Right lobe of liver (tissue), 4 donors: ENCODE data around the gene AOX1.

Source experiments
- POLR2A ChIP-seq: fragments of 450-650 bp; IDR thresholded peaks from one replicate; pipeline ENCODE4 v1.6.1; 2017; ENCODE audit warnings: antibody characterized with exemption, mild to moderate bottlenecking
- TF ChIP-seq, protein P1 (sequence below), 4 donors: fragments of 200-600 bp in 3 of 4; fragments of 450-650 bp in 1 of 4; IDR thresholded peaks; one replicate each; pipeline versions ENCODE4 v1.5.1 to v1.8.0; 2016 to 2022; ENCODE audit warnings: antibody characterized with exemption in 4 of 4, mild to moderate bottlenecking in 2 of 4
- donor health status: DM: no; HTN: no; CAD: no.
- donor health status: DM: no; HTN: no; CAD: no.
- donor health status: DM: no; HTN: yes; CAD: no.

DNA sequence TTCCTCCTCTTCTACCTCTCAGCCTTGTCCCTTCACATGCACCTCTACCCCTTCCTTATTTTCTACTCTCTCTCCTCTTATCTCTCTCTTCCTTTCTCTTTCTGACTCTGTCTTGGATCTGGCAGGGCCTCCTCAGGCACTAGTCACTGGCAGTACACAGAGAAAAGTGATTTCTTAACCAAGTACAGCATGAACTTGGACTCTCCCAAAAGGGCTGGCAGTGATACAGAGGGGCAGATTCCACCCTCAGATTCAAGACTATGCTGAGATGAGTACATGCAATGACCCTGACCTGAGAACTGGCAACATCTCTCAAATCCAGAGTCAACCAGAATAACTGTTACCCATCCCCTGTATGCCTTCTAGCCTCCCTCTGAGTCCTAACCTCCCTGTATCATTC lies 4.3 kb downstream of the AOX1 start:
- TF ChIP-seq, protein P1, sequence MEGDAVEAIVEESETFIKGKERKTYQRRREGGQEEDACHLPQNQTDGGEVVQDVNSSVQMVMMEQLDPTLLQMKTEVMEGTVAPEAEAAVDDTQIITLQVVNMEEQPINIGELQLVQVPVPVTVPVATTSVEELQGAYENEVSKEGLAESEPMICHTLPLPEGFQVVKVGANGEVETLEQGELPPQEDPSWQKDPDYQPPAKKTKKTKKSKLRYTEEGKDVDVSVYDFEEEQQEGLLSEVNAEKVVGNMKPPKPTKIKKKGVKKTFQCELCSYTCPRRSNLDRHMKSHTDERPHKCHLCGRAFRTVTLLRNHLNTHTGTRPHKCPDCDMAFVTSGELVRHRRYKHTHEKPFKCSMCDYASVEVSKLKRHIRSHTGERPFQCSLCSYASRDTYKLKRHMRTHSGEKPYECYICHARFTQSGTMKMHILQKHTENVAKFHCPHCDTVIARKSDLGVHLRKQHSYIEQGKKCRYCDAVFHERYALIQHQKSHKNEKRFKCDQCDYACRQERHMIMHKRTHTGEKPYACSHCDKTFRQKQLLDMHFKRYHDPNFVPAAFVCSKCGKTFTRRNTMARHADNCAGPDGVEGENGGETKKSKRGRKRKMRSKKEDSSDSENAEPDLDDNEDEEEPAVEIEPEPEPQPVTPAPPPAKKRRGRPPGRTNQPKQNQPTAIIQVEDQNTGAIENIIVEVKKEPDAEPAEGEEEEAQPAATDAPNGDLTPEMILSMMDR (IDR thresholded peaks at IDR 0.05) = no peak
- TF ChIP-seq POLR2A = no peak
